Measurements from ENCODE around the gene PROK2. TPM values are rescaled to one million over a fixed set of nuclear protein-coding genes. Genes with fewer than 3 reads are reported as not detected.
A peak's percentile ranks its signal among the peaks of the same experiment; 100 is the strongest.

PROK2 gene
- total and polyA plus RNA-seq, 2 experiments from 2014 or later, result 2.1 to 2.3 TPM

DNA sequence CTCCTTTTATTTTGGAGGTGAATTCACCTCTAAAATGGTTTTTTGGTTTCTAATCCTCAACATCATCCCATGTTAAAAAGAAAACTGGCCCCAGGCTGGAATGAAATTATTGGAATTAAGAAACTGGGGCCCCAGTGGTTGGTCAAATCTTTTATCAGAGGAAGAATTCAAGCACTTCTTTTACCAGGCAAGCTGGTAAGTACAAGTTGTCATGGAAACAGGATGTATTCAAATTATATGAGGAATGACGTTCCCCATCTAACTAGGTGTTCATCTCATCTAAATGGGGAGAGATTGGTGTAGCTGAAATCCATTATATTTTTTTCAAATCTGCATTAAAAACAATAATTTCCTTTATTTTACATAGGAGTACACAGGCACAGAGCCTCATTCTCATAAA lies 50.1 kb downstream of the PROK2 start:
- Histone ChIP-seq H3K4me2 (no peak overlapping the region), H2AFZ (no peak overlapping the region), H3K27me3 (ENCODE audit: insufficient read depth) (no peaks in the 10 kb centered on the region), H3K36me3 (ENCODE audit: insufficient read depth) (no peaks in the 10 kb centered on the region), H3K79me2 (replicated peaks; ENCODE audit: insufficient read depth) (no peaks in the 10 kb centered on the region), H3K4me1 (ENCODE audit: insufficient read depth) (peaks cover 34% of the 10 kb centered on the region), H3K4me3 (no peak overlapping the region), H4K20me1 (replicated peaks; ENCODE audit: insufficient read depth) (no peaks in the 10 kb centered on the region), H3K9me2 (ENCODE audit: insufficient read depth) (no peaks in the 10 kb centered on the region), H3K27ac (ENCODE audit: low read depth) (no peak overlapping the region), H3F3A (replicated peaks; ENCODE audit: low read depth) (0 out of 2 replicates have a peak, but pooled peaks cover 5% of the 10 kb centered on the region)
- Mint-ChIP-seq H3K4me3 (no peak overlapping the region), H3K36me3 (ENCODE audit: low read depth) (peaks cover 4% of the 10 kb centered on the region; the same call in 1 of the 3 replicates), H3K27me3 (ENCODE audit: insufficient read depth, low read depth, poor library complexity) (peaks cover 8% of the 10 kb centered on the region), H3K4me1 (peaks cover 27% of the 10 kb centered on the region), H3K27ac (no peak overlapping the region), H3K9me3 (no peaks in the 10 kb centered on the region; the same call in 2 of the 3 replicates)
- TF ChIP-seq ZNF114 (CRISPR knock-in tag; IDR thresholded peaks at IDR 0.05) (no peak), NANOG (IDR thresholded peaks at IDR 0.05; ENCODE audit: borderline replicate concordance) (no peak), CTCF (conservative IDR thresholded peaks at IDR 0.05; ENCODE audit: low read depth in 2 of 2) (no peak), EZH2phosphoT487 (IDR thresholded peaks at IDR 0.05; ENCODE audit: unreplicated experiment) (no peak), POLR2AphosphoS5 (IDR thresholded peaks at IDR 0.05; ENCODE audit: low read depth) (no peak), STAT1 (IDR thresholded peaks at IDR 0.05; ENCODE audit: unreplicated experiment) (no peak), JUNB (IDR thresholded peaks at IDR 0.05; ENCODE audit: unreplicated experiment) (no peak), EZH2 (IDR thresholded peaks at IDR 0.05; ENCODE audit: low read depth, unreplicated experiment) (no peak), REST (IDR thresholded peaks at IDR 0.05; ENCODE audit: unreplicated experiment) (no peak), CREB1 (CRISPR knock-in tag; IDR thresholded peaks at IDR 0.05; ENCODE audit: low read depth) (no peak), ZNF331 (CRISPR knock-in tag; IDR thresholded peaks at IDR 0.05; ENCODE audit: low read depth) (no peak)
- TF ChIP-seq, protein P1, sequence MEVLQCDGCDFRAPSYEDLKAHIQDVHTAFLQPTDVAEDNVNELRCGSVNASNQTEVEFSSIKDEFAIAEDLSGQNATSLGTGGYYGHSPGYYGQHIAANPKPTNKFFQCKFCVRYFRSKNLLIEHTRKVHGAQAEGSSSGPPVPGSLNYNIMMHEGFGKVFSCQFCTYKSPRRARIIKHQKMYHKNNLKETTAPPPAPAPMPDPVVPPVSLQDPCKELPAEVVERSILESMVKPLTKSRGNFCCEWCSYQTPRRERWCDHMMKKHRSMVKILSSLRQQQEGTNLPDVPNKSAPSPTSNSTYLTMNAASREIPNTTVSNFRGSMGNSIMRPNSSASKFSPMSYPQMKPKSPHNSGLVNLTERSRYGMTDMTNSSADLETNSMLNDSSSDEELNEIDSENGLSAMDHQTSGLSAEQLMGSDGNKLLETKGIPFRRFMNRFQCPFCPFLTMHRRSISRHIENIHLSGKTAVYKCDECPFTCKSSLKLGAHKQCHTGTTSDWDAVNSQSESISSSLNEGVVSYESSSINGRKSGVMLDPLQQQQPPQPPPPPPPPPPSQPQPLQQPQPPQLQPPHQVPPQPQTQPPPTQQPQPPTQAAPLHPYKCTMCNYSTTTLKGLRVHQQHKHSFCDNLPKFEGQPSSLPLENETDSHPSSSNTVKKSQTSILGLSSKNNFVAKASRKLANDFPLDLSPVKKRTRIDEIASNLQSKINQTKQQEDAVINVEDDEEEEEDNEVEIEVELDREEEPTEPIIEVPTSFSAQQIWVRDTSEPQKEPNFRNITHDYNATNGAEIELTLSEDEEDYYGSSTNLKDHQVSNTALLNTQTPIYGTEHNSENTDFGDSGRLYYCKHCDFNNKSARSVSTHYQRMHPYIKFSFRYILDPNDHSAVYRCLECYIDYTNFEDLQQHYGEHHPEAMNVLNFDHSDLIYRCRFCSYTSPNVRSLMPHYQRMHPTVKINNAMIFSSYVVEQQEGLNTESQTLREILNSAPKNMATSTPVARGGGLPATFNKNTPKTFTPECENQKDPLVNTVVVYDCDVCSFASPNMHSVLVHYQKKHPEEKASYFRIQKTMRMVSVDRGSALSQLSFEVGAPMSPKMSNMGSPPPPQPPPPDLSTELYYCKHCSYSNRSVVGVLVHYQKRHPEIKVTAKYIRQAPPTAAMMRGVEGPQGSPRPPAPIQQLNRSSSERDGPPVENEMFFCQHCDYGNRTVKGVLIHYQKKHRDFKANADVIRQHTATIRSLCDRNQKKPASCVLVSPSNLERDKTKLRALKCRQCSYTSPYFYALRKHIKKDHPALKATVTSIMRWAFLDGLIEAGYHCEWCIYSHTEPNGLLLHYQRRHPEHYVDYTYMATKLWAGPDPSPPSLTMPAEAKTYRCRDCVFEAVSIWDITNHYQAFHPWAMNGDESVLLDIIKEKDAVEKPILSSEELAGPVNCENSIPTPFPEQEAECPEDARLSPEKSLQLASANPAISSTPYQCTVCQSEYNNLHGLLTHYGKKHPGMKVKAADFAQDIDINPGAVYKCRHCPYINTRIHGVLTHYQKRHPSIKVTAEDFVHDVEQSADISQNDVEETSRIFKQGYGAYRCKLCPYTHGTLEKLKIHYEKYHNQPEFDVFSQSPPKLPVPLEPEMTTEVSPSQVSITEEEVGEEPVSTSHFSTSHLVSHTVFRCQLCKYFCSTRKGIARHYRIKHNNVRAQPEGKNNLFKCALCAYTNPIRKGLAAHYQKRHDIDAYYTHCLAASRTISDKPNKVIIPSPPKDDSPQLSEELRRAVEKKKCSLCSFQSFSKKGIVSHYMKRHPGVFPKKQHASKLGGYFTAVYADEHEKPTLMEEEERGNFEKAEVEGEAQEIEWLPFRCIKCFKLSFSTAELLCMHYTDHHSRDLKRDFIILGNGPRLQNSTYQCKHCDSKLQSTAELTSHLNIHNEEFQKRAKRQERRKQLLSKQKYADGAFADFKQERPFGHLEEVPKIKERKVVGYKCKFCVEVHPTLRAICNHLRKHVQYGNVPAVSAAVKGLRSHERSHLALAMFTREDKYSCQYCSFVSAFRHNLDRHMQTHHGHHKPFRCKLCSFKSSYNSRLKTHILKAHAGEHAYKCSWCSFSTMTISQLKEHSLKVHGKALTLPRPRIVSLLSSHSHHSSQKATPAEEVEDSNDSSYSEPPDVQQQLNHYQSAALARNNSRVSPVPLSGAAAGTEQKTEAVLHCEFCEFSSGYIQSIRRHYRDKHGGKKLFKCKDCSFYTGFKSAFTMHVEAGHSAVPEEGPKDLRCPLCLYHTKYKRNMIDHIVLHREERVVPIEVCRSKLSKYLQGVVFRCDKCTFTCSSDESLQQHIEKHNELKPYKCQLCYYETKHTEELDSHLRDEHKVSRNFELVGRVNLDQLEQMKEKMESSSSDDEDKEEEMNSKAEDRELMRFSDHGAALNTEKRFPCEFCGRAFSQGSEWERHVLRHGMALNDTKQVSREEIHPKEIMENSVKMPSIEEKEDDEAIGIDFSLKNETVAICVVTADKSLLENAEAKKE (CRISPR knock-in tag; IDR thresholded peaks at IDR 0.05), result no peak
- TF ChIP-seq, protein P2, sequence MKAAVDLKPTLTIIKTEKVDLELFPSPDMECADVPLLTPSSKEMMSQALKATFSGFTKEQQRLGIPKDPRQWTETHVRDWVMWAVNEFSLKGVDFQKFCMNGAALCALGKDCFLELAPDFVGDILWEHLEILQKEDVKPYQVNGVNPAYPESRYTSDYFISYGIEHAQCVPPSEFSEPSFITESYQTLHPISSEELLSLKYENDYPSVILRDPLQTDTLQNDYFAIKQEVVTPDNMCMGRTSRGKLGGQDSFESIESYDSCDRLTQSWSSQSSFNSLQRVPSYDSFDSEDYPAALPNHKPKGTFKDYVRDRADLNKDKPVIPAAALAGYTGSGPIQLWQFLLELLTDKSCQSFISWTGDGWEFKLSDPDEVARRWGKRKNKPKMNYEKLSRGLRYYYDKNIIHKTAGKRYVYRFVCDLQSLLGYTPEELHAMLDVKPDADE (IDR thresholded peaks at IDR 0.05), result no peak
- ATAC-seq (no peak), DNase-seq (ENCODE audit: low spot score) (peak; percentile 34)
